ENCODE data around the gene IDH3A.

IDH3A gene

GRCh38 chr15:78110096-78110495 lies 39.1 kb upstream of the IDH3A start:
- TF ChIP-seq CTCF (conservative IDR thresholded peaks at IDR 0.05; ENCODE audit: low read depth, low read length): no peak
- H4K20me1 ChIP-seq (ENCODE audit: insufficient read depth): no peaks in the 10 kb centered on the region
- H3K4me1 ChIP-seq (ENCODE audit: low read depth, poor library complexity, severe bottlenecking): peaks cover 24% of the 10 kb centered on the region
- no peak overlapping the region for H3K4me3 ChIP-seq (IDR thresholded peaks at IDR 0.05; ENCODE audit: insufficient read depth, low read depth, low read length)
- H3K79me2 ChIP-seq (ENCODE audit: insufficient read depth, low read depth): no peaks in the 10 kb centered on the region
- no peak overlapping the region for H3K27ac ChIP-seq
- no peak overlapping the region for H2AFZ ChIP-seq (ENCODE audit: low read depth)
- H3K4me2 ChIP-seq: no peak overlapping the region
- H3K36me3 ChIP-seq (ENCODE audit: insufficient read depth): no peaks in the 10 kb centered on the region
- H3K27me3 ChIP-seq (ENCODE audit: insufficient read depth, low read depth): no peaks in the 10 kb centered on the region
- H3K9ac ChIP-seq: no peak overlapping the region

DNA sequence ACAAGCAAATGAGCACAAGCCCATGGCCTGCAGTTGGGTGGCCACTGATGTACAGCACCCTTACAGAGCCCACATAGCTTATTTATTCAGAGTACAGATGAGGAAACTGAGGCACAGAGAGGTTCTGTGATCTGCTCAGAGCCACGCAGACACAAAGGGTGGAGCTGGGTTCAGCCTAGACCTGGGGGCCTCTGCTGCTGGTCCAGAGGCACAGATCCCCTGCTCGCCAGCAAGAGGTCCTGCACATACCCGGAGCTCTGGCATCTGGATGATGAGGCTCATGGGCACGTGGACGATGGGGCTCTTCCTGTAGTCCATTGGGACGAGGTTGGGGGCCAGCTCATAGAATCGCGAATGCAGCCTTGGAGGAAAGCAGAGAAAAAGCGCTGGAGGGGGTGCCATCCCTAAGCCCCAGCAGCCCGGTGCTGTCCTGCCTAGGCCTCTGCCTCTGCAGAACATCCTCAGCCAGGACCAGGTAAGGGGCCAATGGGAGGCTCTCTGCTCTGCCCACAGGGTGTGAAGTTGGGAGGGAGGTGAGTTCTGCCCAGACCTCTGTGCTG lies 38.2 kb upstream of the IDH3A start:
- no peak overlapping the region for H2AFZ ChIP-seq (ENCODE audit: low read depth)
- no peak overlapping the region for H3K4me3 ChIP-seq (IDR thresholded peaks at IDR 0.05; ENCODE audit: insufficient read depth, low read depth, low read length)
- H3K4me2 ChIP-seq: no peak overlapping the region
- no peak overlapping the region for H3K27ac ChIP-seq
- H3K4me1 ChIP-seq (ENCODE audit: low read depth, poor library complexity, severe bottlenecking): peaks cover 15% of the 10 kb centered on the region
- H3K36me3 ChIP-seq (ENCODE audit: insufficient read depth): no peaks in the 10 kb centered on the region
- no peaks in the 10 kb centered on the region for H3K27me3 ChIP-seq (ENCODE audit: insufficient read depth, low read depth)
- no peak for TF ChIP-seq CTCF (conservative IDR thresholded peaks at IDR 0.05; ENCODE audit: low read depth, low read length)
- no peak overlapping the region for H3K9ac ChIP-seq
- H3K79me2 ChIP-seq (ENCODE audit: insufficient read depth, low read depth): no peaks in the 10 kb centered on the region
- no peaks in the 10 kb centered on the region for H4K20me1 ChIP-seq (ENCODE audit: insufficient read depth)

DNA sequence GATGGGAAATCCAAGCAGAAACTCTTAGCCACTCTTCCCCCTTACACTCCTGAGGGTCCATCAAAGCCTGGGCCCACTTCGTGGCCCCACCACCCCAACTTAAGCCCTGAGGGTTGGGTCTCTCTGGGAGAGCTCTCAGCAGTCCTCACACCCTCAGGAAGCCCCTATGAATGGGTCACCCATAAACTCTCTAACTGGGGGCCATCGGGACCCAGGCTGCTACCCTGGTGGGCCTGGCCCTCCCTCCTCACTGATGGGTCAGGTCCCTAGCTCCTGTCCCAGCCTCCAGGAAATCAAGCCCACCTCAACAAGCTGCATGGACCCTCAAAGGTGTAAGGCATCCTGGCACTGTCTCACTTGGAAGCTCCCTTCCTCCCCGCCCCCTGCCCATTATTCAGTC lies 37.4 kb upstream of the IDH3A start:
- Histone ChIP-seq H3K4me1 (ENCODE audit: low read depth, poor library complexity, severe bottlenecking) (peaks cover 12% of the 10 kb centered on the region), H3K27me3 (ENCODE audit: insufficient read depth, low read depth) (no peaks in the 10 kb centered on the region), H3K27ac (no peak overlapping the region), H3K4me2 (no peak overlapping the region), H4K20me1 (ENCODE audit: insufficient read depth) (no peaks in the 10 kb centered on the region), H3K4me3 (IDR thresholded peaks at IDR 0.05; ENCODE audit: insufficient read depth, low read depth, low read length) (no peak overlapping the region), H2AFZ (ENCODE audit: low read depth) (no peak overlapping the region), H3K79me2 (ENCODE audit: insufficient read depth, low read depth) (no peaks in the 10 kb centered on the region), H3K36me3 (ENCODE audit: insufficient read depth) (no peaks in the 10 kb centered on the region), H3K9ac (no peak overlapping the region)
- TF ChIP-seq CTCF (conservative IDR thresholded peaks at IDR 0.05; ENCODE audit: low read depth, low read length): no peak

- H2AFZ ChIP-seq (ENCODE audit: low read depth): no peak overlapping the region; the same call in 1 of the 2 replicates
- no peak for TF ChIP-seq CTCF (conservative IDR thresholded peaks at IDR 0.05; ENCODE audit: low read depth, low read length)
- H3K36me3 ChIP-seq (ENCODE audit: insufficient read depth): no peaks in the 10 kb centered on the region
- no peak overlapping the region for H3K27ac ChIP-seq
- no peak overlapping the region for H3K9ac ChIP-seq
- H3K4me1 ChIP-seq (ENCODE audit: low read depth, poor library complexity, severe bottlenecking): peaks cover 10% of the 10 kb centered on the region
- no peaks in the 10 kb centered on the region for H3K27me3 ChIP-seq (ENCODE audit: insufficient read depth, low read depth)
- no peak overlapping the region for H3K4me3 ChIP-seq (IDR thresholded peaks at IDR 0.05; ENCODE audit: insufficient read depth, low read depth, low read length)
- H3K4me2 ChIP-seq: 0 out of 2 replicates have a peak overlapping the region, but pooled peaks have one; percentile 1
- H3K79me2 ChIP-seq (ENCODE audit: insufficient read depth, low read depth): no peaks in the 10 kb centered on the region
- no peaks in the 10 kb centered on the region for H4K20me1 ChIP-seq (ENCODE audit: insufficient read depth)
Observed at GRCh38 chr15:78112551-78112950, 36.6 kb upstream of the IDH3A start.
